ENCODE data around the gene PGAM2.

DNA sequence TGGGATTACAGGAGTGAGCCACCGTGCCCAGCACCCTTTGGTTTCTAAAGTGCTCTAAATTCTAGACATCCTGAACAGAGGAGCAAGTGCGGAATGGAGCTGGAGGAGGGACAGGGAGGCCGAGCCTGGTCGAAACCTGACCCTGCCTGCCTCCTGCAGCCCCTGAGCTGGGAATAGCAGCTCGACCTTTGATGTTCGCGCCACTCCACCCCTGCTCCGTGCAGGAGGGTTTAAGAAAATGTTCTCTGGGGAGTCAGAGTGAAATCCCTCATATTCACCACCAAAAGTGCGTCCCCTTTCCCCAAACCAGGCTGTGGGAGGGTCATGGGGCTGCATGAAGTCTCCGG, 1.8 kb downstream of the PGAM2 start:
- TF ChIP-seq, protein P1, sequence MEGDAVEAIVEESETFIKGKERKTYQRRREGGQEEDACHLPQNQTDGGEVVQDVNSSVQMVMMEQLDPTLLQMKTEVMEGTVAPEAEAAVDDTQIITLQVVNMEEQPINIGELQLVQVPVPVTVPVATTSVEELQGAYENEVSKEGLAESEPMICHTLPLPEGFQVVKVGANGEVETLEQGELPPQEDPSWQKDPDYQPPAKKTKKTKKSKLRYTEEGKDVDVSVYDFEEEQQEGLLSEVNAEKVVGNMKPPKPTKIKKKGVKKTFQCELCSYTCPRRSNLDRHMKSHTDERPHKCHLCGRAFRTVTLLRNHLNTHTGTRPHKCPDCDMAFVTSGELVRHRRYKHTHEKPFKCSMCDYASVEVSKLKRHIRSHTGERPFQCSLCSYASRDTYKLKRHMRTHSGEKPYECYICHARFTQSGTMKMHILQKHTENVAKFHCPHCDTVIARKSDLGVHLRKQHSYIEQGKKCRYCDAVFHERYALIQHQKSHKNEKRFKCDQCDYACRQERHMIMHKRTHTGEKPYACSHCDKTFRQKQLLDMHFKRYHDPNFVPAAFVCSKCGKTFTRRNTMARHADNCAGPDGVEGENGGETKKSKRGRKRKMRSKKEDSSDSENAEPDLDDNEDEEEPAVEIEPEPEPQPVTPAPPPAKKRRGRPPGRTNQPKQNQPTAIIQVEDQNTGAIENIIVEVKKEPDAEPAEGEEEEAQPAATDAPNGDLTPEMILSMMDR (IDR thresholded peaks at IDR 0.05), result no peak
- TF ChIP-seq EP300 (IDR thresholded peaks at IDR 0.05) (no peak), POLR2A (IDR thresholded peaks at IDR 0.05) (no peak)
